ENCODE results near the gene FNDC3B.

Gene FNDC3B

DNA sequence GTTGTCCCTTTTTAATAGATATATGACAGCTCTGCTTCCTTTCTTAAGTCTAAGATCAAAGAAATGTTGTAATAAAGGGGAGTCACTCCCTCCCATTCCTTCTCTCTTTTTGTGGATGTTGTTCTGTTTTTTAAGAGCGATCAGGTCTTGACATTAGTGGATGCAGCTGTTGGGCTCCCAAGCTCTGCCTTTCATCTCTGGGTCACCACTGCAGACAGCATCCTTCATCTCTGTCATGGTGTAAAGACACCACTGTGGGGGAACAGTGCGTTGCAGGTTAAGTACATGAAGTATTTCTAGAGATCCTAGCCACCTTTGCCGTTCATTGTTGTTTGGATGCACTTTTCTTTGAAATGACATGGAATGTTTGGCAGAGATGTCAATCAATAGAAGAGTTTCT lies 17.7 kb downstream of the FNDC3B start:
- DNase-seq, result no peak
- Histone ChIP-seq H3K4me2 (ENCODE audit: low read depth, low read length) (no peak overlapping the region), H3K36me3 (replicated peaks; ENCODE audit: insufficient read depth, low read length) (peaks cover 5% of the 10 kb centered on the region; the same call in 1 of the 2 replicates)

DNA sequence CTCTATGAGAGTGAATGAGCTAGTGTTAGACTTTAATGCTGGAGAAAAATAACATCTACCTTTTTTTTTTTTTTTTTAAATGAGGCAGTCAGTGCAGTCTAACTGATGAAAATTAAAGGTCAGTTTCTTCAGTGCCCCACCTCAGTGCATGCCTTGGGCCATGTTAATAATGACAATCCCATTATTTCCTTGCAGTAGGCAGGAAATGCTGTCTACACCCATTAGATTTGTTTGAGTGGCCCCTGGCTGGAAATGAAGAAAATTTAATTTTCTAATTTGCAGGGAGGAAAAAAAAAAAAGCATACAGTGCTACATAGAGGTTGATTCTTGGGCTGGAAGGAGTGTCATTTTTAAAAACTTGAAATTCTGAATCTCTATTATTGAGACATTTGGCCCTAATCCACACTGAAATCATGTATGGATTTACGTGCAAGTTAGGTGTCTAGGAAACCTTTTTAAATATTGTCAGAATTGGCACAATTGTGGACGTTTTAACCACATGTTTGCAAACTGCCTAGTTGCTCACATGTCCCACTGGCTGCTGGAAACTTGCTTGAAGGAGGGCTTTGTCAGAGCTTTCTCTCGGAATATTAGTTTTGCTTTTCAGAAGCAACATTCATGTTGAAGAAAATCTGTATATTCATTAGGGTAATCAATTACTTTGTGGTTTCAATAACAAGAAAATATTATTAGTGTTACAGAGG lies 18.4 kb downstream of the FNDC3B start:
- Histone ChIP-seq H3K4me2 (ENCODE audit: low read depth, low read length) (no peak overlapping the region), H3K27me3 (replicated peaks; ENCODE audit: insufficient read depth, low read length) (no peaks in the 10 kb centered on the region), H2AFZ (ENCODE audit: low read length) (no peak overlapping the region), H3K9me3 (replicated peaks; ENCODE audit: insufficient read depth, low read length) (no peaks in the 10 kb centered on the region), H3K4me3 (ENCODE audit: low read length) (no peak overlapping the region), H4K20me1 (ENCODE audit: insufficient read depth, low read length) (peaks cover 4% of the 10 kb centered on the region), H3K79me2 (ENCODE audit: low read length) (peaks cover 94% of the 10 kb centered on the region), H3F3A (ENCODE audit: insufficient read depth, low read length) (peaks cover 39% of the 10 kb centered on the region), H3K4me1 (ENCODE audit: low read length) (peaks cover 64% of the 10 kb centered on the region), H3K27ac (ENCODE audit: low read length) (no peak overlapping the region), H3K9me2 (replicated peaks; ENCODE audit: insufficient read depth, low read length) (no peaks in the 10 kb centered on the region), H3K9ac (ENCODE audit: low read length) (no peak overlapping the region), H3K36me3 (replicated peaks; ENCODE audit: insufficient read depth, low read length) (peaks cover 4% of the 10 kb centered on the region; the same call in 1 of the 2 replicates)
- TF ChIP-seq EZH2 (optimal IDR thresholded peaks at IDR 0.05; ENCODE audit: low read depth, low read length) (no peak), EZH2phosphoT487 (IDR thresholded peaks at IDR 0.05; ENCODE audit: low read length) (no peak)
- TF ChIP-seq, protein P1, sequence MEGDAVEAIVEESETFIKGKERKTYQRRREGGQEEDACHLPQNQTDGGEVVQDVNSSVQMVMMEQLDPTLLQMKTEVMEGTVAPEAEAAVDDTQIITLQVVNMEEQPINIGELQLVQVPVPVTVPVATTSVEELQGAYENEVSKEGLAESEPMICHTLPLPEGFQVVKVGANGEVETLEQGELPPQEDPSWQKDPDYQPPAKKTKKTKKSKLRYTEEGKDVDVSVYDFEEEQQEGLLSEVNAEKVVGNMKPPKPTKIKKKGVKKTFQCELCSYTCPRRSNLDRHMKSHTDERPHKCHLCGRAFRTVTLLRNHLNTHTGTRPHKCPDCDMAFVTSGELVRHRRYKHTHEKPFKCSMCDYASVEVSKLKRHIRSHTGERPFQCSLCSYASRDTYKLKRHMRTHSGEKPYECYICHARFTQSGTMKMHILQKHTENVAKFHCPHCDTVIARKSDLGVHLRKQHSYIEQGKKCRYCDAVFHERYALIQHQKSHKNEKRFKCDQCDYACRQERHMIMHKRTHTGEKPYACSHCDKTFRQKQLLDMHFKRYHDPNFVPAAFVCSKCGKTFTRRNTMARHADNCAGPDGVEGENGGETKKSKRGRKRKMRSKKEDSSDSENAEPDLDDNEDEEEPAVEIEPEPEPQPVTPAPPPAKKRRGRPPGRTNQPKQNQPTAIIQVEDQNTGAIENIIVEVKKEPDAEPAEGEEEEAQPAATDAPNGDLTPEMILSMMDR (IDR thresholded peaks at IDR 0.05; ENCODE audit: low read length), result no peak
- DNase-seq, result no peak

More for the DNA sequence above, 17.7 kb downstream of the FNDC3B start:
- Histone ChIP-seq H3K79me2 (ENCODE audit: low read length) (peaks cover 94% of the 10 kb centered on the region), H3K4me1 (ENCODE audit: low read length) (peaks cover 61% of the 10 kb centered on the region), H4K20me1 (ENCODE audit: insufficient read depth, low read length) (peaks cover 4% of the 10 kb centered on the region), H3K9me3 (replicated peaks; ENCODE audit: insufficient read depth, low read length) (no peaks in the 10 kb centered on the region), H2AFZ (ENCODE audit: low read length) (no peak overlapping the region), H3K27me3 (replicated peaks; ENCODE audit: insufficient read depth, low read length) (no peaks in the 10 kb centered on the region), H3K4me3 (ENCODE audit: low read length) (no peak overlapping the region), H3K9me2 (replicated peaks; ENCODE audit: insufficient read depth, low read length) (no peaks in the 10 kb centered on the region), H3K9ac (ENCODE audit: low read length) (no peak overlapping the region), H3F3A (ENCODE audit: insufficient read depth, low read length) (peaks cover 38% of the 10 kb centered on the region), H3K27ac (ENCODE audit: low read length) (no peak overlapping the region)
- TF ChIP-seq EZH2phosphoT487 (IDR thresholded peaks at IDR 0.05; ENCODE audit: low read length), result no peak
- TF ChIP-seq EZH2 (optimal IDR thresholded peaks at IDR 0.05; ENCODE audit: low read depth, low read length), result no peak
- TF ChIP-seq, protein P1 (IDR thresholded peaks at IDR 0.05; ENCODE audit: low read length), result no peak

DNA sequence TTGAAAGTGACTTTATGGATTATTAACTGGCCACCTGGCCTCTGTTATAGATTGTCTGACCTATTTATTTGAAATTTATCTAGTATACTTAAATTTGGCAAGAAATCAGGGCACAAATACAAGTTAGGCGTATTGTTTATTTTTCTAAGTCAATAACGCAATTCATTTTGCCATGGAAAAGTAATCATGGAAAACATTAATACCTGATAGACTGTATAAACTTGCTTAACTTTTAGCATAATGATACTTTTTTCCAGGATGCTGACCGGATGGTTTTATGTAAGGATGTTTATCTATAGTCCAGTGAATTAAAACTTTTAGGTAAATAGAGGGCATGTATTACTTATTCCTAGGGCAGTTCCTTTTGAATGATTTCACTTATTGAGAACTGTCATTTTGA lies 20.2 kb downstream of the FNDC3B start:
- TF ChIP-seq, protein P1 (IDR thresholded peaks at IDR 0.05; ENCODE audit: low read length), result no peak
- TF ChIP-seq EZH2 (optimal IDR thresholded peaks at IDR 0.05; ENCODE audit: low read depth, low read length) (no peak), EZH2phosphoT487 (IDR thresholded peaks at IDR 0.05; ENCODE audit: low read length) (no peak)
- H3K4me3 ChIP-seq (ENCODE audit: low read length), result no peak overlapping the region
- H3K79me2 ChIP-seq (ENCODE audit: low read length), result peaks cover 94% of the 10 kb centered on the region
- no peaks in the 10 kb centered on the region for H3K9me2 ChIP-seq (replicated peaks; ENCODE audit: insufficient read depth, low read length)
- H3K27me3 ChIP-seq (replicated peaks; ENCODE audit: insufficient read depth, low read length), result no peaks in the 10 kb centered on the region
- no peak overlapping the region for H3K4me2 ChIP-seq (ENCODE audit: low read depth, low read length)
- peaks cover 29% of the 10 kb centered on the region for H3F3A ChIP-seq (ENCODE audit: insufficient read depth, low read length)
- H2AFZ ChIP-seq (ENCODE audit: low read length), result no peak overlapping the region
- no peak for DNase-seq
- 0 out of 2 replicates have a peak, but pooled peaks cover 10% of the 10 kb centered on the region for H3K36me3 ChIP-seq (replicated peaks; ENCODE audit: insufficient read depth, low read length)
- no peak overlapping the region for H3K9ac ChIP-seq (ENCODE audit: low read length)
- no peak overlapping the region for H3K27ac ChIP-seq (ENCODE audit: low read length)
- H3K4me1 ChIP-seq (ENCODE audit: low read length), result peaks cover 62% of the 10 kb centered on the region
- H4K20me1 ChIP-seq (ENCODE audit: insufficient read depth, low read length), result peaks cover 4% of the 10 kb centered on the region
- no peaks in the 10 kb centered on the region for H3K9me3 ChIP-seq (replicated peaks; ENCODE audit: insufficient read depth, low read length)
